Vagina (tissue), 2 donors: ENCODE results near the gene CENPT. TPM values are rescaled to one million over a fixed set of nuclear protein-coding genes. Genes with fewer than 3 reads are reported as not detected.

Experiments
- DNase-seq, 2 donors: peaks; one replicate each; pipeline ENCODE4 v3.0.0-alpha.2; 2017; ENCODE audit errors: extremely low spot score in 2 of 2
- H3K27ac ChIP-seq: fragments of 200-600 bp; sonication (generic); one replicate; pipeline ENCODE4 v1.5.1; 2019
- H3K27me3 ChIP-seq: fragments of 200-600 bp; sonication (generic); one replicate; pipeline ENCODE4 v1.5.1; 2019
- H3K36me3 ChIP-seq, 2 donors: fragments of 200-600 bp; sonication (generic); one replicate each; pipeline ENCODE4 v1.5.1; 2017 to 2019
- H3K4me1 ChIP-seq: fragments of 200-600 bp; sonication (generic); one replicate; pipeline ENCODE4 v1.5.1; 2019
- H3K4me3 ChIP-seq, 2 donors: fragments of 200-600 bp; sonication (generic); 1 replicate in 1 of 2; 2 replicates in 1 of 2; pipeline ENCODE4 v1.5.1; 2016 to 2019
- H3K9me3 ChIP-seq: fragments of 200-600 bp; sonication (generic); one replicate; pipeline ENCODE4 v1.5.1; 2019
- CTCF ChIP-seq, 3 experiments: fragments of 450-650 bp in 2 of 3; fragments of 200-600 bp in 1 of 3; sonication (generic) in 1 of 3; IDR thresholded peaks; one replicate each; pipeline ENCODE4 v1.5.1; 2017 to 2019; ENCODE audit warnings: antibody characterized with exemption in 3 of 3, mild to moderate bottlenecking in 2 of 3, moderate library complexity in 2 of 3
- POLR2A ChIP-seq, 2 donors: fragments of 450-650 bp; IDR thresholded peaks; one replicate each; pipeline ENCODE4 v1.6.1; 2017; ENCODE audit warnings: antibody characterized with exemption in 2 of 2, mild to moderate bottlenecking in 2 of 2, moderate library complexity in 2 of 2
- POLR2AphosphoS5 ChIP-seq, 2 donors: sonication (generic); formaldehyde crosslinking; IDR thresholded peaks; one replicate each; pipeline ENCODE4 v1.9.0; 2017; ENCODE audit warnings: antibody characterized with exemption in 2 of 2, mild to moderate bottlenecking in 2 of 2, low read depth in 1 of 2; ENCODE audit not compliant: insufficient read depth in 1 of 2
- intact Hi-C: fragments of 100-400 bp; cut with DNase I; formaldehyde crosslinking; loops from one replicate; pipeline ENCODE4 v1.15.1; 2023
- total RNA-seq: library from RNA; depleted of rRNA; stranded (reverse); fragments of >200 nt; gene quantifications from one replicate; pipeline ENCODE4 v1.2.3, GENCODE V29; 2016

The CENPT gene
- 57.7 TPM for total RNA-seq

GRCh38 chr16:67847064-67847861 lies at the start of gene CENPT:
CENPT (minus strand) TSS chr16:67847693; CDS start chr16:67833859, 13,834 bp downstream.
- intact Hi-C loops = no loop called here
- H3K9me3 ChIP-seq = no peaks in the 10 kb centered on the region
- peaks cover 62% of the 10 kb centered on the region for H3K4me1 ChIP-seq
- no peaks in the 10 kb centered on the region for H3K27me3 ChIP-seq
- no peaks in the 10 kb centered on the region for H3K36me3 ChIP-seq
- TF ChIP-seq CTCF (IDR thresholded peaks at IDR 0.05) (no peak), POLR2AphosphoS5 (IDR thresholded peaks at IDR 0.05; ENCODE audit: insufficient read depth in 1 of 2, low read depth in 1 of 2) (no peak), POLR2A (IDR thresholded peaks at IDR 0.05) (no peak)
- peak within 1 kb of the TSS; percentile 100 for H3K27ac ChIP-seq
- H3K4me3 ChIP-seq = peak within 1 kb of the TSS; percentile 79 to 98
- peak in 1 of 2 donors; percentile 84 for DNase-seq

GRCh38 chr16:67897231-67897630 lies 49.7 kb upstream of the CENPT start:
- H3K4me3 ChIP-seq = no peak overlapping the region
- no peaks in the 10 kb centered on the region for H3K36me3 ChIP-seq
- intact Hi-C loops = no loop called here
- H3K4me1 ChIP-seq = peaks cover 54% of the 10 kb centered on the region
- no peaks in the 10 kb centered on the region for H3K9me3 ChIP-seq
- TF ChIP-seq POLR2AphosphoS5 (IDR thresholded peaks at IDR 0.05; ENCODE audit: insufficient read depth in 1 of 2, low read depth in 1 of 2) (no peak), POLR2A (IDR thresholded peaks at IDR 0.05) (no peak), CTCF (IDR thresholded peaks at IDR 0.05) (no peak)
- no peak for DNase-seq
- no peak overlapping the region for H3K27ac ChIP-seq
- no peaks in the 10 kb centered on the region for H3K27me3 ChIP-seq

GRCh38 chr16:67893743-67894399 lies 46.4 kb upstream of the CENPT start:
- H3K9me3 ChIP-seq = no peaks in the 10 kb centered on the region
- H3K27me3 ChIP-seq = no peaks in the 10 kb centered on the region
- H3K27ac ChIP-seq = peak overlapping the region; percentile 91
- no peak for DNase-seq
- H3K4me1 ChIP-seq = peaks cover 55% of the 10 kb centered on the region
- TF ChIP-seq POLR2A (IDR thresholded peaks at IDR 0.05) (no peak), CTCF (IDR thresholded peaks at IDR 0.05) (no peak), POLR2AphosphoS5 (IDR thresholded peaks at IDR 0.05; ENCODE audit: insufficient read depth in 1 of 2, low read depth in 1 of 2) (no peak)
- H3K36me3 ChIP-seq = no peaks in the 10 kb centered on the region
- peak overlapping the region; percentile 77 to 93 for H3K4me3 ChIP-seq
- intact Hi-C loops = loop anchor here (5.0 kb wide), 1 partner anchor 43 kb away; the partner anchor contains the start of gene PSMB10

- H3K27ac ChIP-seq = peak within 1 kb of the TSS; percentile 91
- no peaks in the 10 kb centered on the region for H3K27me3 ChIP-seq
- TF ChIP-seq POLR2AphosphoS5 (IDR thresholded peaks at IDR 0.05; ENCODE audit: insufficient read depth in 1 of 2, low read depth in 1 of 2) (peak; percentile 58 to 71), POLR2A (IDR thresholded peaks at IDR 0.05) (peak in 1 of 2 donors; percentile 81), CTCF (IDR thresholded peaks at IDR 0.05) (no peak)
- peak in 1 of 2 donors; percentile 93 for DNase-seq
- intact Hi-C loops = loop anchor here (5.0 kb wide), 1 partner anchor 44 kb away; the partner anchor contains the start of gene PSMB10
- H3K4me3 ChIP-seq = peak within 1 kb of the TSS; percentile 77 to 93
- H3K36me3 ChIP-seq = no peaks in the 10 kb centered on the region
- no peaks in the 10 kb centered on the region for H3K9me3 ChIP-seq
- peaks cover 53% of the 10 kb centered on the region for H3K4me1 ChIP-seq
Observed at GRCh38 chr16:67892899-67893742, 45.6 kb upstream of the CENPT start, which contains the start of gene PSKH1. PSKH1 (plus strand) TSS chr16:67893254; CDS start chr16:67908750, 15,496 bp downstream.
